ENCODE results near the gene USP15. TPM values are rescaled to one million over a fixed set of nuclear protein-coding genes. Genes with fewer than 3 reads are reported as not detected.

The USP15 gene
- total RNA-seq, 1 experiment from 2014 or later = 52.6 TPM

- DNase-seq (ENCODE audit: extremely low read depth, low read depth) = no peak
These were observed 3.7 kb upstream of the USP15 start for GRCh38 chr12:62256408-62257096.

- DNase-seq (ENCODE audit: extremely low read depth, low read depth) = no peak
These were observed 2.0 kb upstream of the USP15 start for GRCh38 chr12:62258231-62258630.

- DNase-seq (ENCODE audit: extremely low read depth, low read depth) = no peak
These were observed 1.1 kb upstream of the USP15 start for GRCh38 chr12:62258941-62259630.

GRCh38 chr12:62259631-62259992 is 592 bp upstream of the USP15 start:
- DNase-seq (ENCODE audit: extremely low read depth, low read depth) = no peak

GRCh38 chr12:62260733-62261683 is 804 bp downstream of the USP15 start:
- no peak for DNase-seq (ENCODE audit: extremely low read depth, low read depth)

- DNase-seq (ENCODE audit: extremely low read depth, low read depth) = no peak
These were observed 1.8 kb downstream of the USP15 start for GRCh38 chr12:62261876-62262517.

GRCh38 chr12:62263232-62263631 is 3.0 kb downstream of the USP15 start:
- no peak for DNase-seq (ENCODE audit: extremely low read depth, low read depth)

GRCh38 chr12:62263966-62264365 is 3.8 kb downstream of the USP15 start:
- no peak for DNase-seq (ENCODE audit: extremely low read depth, low read depth)

- no peak for DNase-seq (ENCODE audit: extremely low read depth, low read depth)
These were observed 4.5 kb downstream of the USP15 start for GRCh38 chr12:62264706-62265105.

- DNase-seq (ENCODE audit: extremely low read depth, low read depth) = no peak
These were observed 5.3 kb downstream of the USP15 start for GRCh38 chr12:62265511-62265910.

GRCh38 chr12:62267026-62267425 is 6.8 kb downstream of the USP15 start:
- no peak for DNase-seq (ENCODE audit: extremely low read depth, low read depth)

- DNase-seq (ENCODE audit: extremely low read depth, low read depth) = no peak
These were observed 7.3 kb downstream of the USP15 start for GRCh38 chr12:62267480-62267879.

GRCh38 chr12:62268956-62269355 is 8.8 kb downstream of the USP15 start:
- peak; percentile 37 for DNase-seq (ENCODE audit: extremely low read depth, low read depth)

- no peak for DNase-seq (ENCODE audit: extremely low read depth, low read depth)
These were observed 9.4 kb downstream of the USP15 start for GRCh38 chr12:62269464-62270228.

- no peak for DNase-seq (ENCODE audit: extremely low read depth, low read depth)
These were observed 10.2 kb downstream of the USP15 start for GRCh38 chr12:62270384-62270783.

- no peak for DNase-seq (ENCODE audit: extremely low read depth, low read depth)
These were observed 10.7 kb downstream of the USP15 start for GRCh38 chr12:62270872-62271271.

GRCh38 chr12:62272936-62273552 is 12.8 kb downstream of the USP15 start:
- DNase-seq (ENCODE audit: extremely low read depth, low read depth) = no peak

- DNase-seq (ENCODE audit: extremely low read depth, low read depth) = no peak
These were observed 13.6 kb downstream of the USP15 start for GRCh38 chr12:62273724-62274380.

GRCh38 chr12:62278022-62278421 is 17.8 kb downstream of the USP15 start:
- DNase-seq (ENCODE audit: extremely low read depth, low read depth) = no peak

All from NCI-H460 (cell line).